Measurements from ENCODE around the gene GNB1. TPM values are rescaled to one million over a fixed set of nuclear protein-coding genes. Genes with fewer than 3 reads are reported as not detected.
"Not testable (repeated sequence)": the region's sequence is repeated elsewhere in the genome, so short reads cannot be mapped to it uniquely, and the experiment has no call there.

Gene GNB1
- total RNA-seq, 4 donors from 2014 or later: 54.3 to 102 (median 74.7) TPM

GRCh38 chr1:1869469-1869868, 21.4 kb downstream of the GNB1 start:
- peaks cover 0 to 21% (median 6%) of the 10 kb centered on the region in 3 donors for H3K36me3 ChIP-seq
- H3K9me3 ChIP-seq: no peaks in the 10 kb centered on the region
- no peak overlapping the region for H3K4me3 ChIP-seq
- no peak overlapping the region for H3K27ac ChIP-seq
- H3K4me1 ChIP-seq: peaks cover 12 to 71% (median 26%) of the 10 kb centered on the region in 3 donors
- no peak for DNase-seq
- intact Hi-C loops (cut with DNase I): no loop called here
- TF ChIP-seq CTCF (IDR thresholded peaks at IDR 0.05) (no peak), POLR2A (IDR thresholded peaks at IDR 0.05) (no peak)
- WGBS, 2 donors: 61 to 71% methylated on average over 4 of the region's 4 CpGs
- no peaks in the 10 kb centered on the region for H3K27me3 ChIP-seq

GRCh38 chr1:1867164-1867563, 23.7 kb downstream of the GNB1 start:
- no peak overlapping the region for H3K27ac ChIP-seq
- no peak for DNase-seq
- no peak overlapping the region for H3K4me3 ChIP-seq
- H3K4me1 ChIP-seq: peaks cover 0 to 71% (median 19%) of the 10 kb centered on the region in 3 donors
- 87 to 90% methylated on average over 3 of the region's 3 CpGs for WGBS, 2 donors
- H3K27me3 ChIP-seq: no peaks in the 10 kb centered on the region
- H3K9me3 ChIP-seq: no peaks in the 10 kb centered on the region
- no peaks in the 10 kb centered on the region for H3K36me3 ChIP-seq
- intact Hi-C loops (cut with DNase I): no loop called here
- TF ChIP-seq POLR2A (IDR thresholded peaks at IDR 0.05): no peak
- TF ChIP-seq CTCF (IDR thresholded peaks at IDR 0.05): no peak

- Histone ChIP-seq H3K4me3 (no peak overlapping the region), H3K9me3 (no peaks in the 10 kb centered on the region), H3K4me1 (peaks cover 23 to 81% (median 40%) of the 10 kb centered on the region in 3 donors), H3K36me3 (no peaks in the 10 kb centered on the region), H3K27ac (peak overlapping the region in 1 of 4 donors; percentile 11), H3K27me3 (no peaks in the 10 kb centered on the region)
- TF ChIP-seq CTCF (IDR thresholded peaks at IDR 0.05) (no peak), POLR2A (IDR thresholded peaks at IDR 0.05) (no peak)
- 55 to 61% methylated on average over 5 of the region's 6 CpGs for WGBS, 2 donors
- DNase-seq: no peak
- intact Hi-C loops (cut with DNase I): no loop called here
These were observed 27.9 kb downstream of the GNB1 start for GRCh38 chr1:1862905-1863547.

GRCh38 chr1:1861761-1862310, 29.1 kb downstream of the GNB1 start:
- DNase-seq; intact Hi-C loops (cut with DNase I); H3K27me3 ChIP-seq; H3K9me3 ChIP-seq; H3K36me3 ChIP-seq; H3K27ac ChIP-seq; H3K4me3 ChIP-seq: not testable (repeated sequence)
- peaks cover 25 to 86% (median 51%) of the 10 kb centered on the region in 3 donors for H3K4me1 ChIP-seq
- WGBS, 2 donors: 93 to 96% methylated on average over 4 to 9 of the region's 13 CpGs

- DNase-seq: no peak
- H3K27me3 ChIP-seq: no peaks in the 10 kb centered on the region
- no peak overlapping the region for H3K4me3 ChIP-seq
- H3K9me3 ChIP-seq: no peaks in the 10 kb centered on the region
- no peak for TF ChIP-seq POLR2A (IDR thresholded peaks at IDR 0.05)
- no peak for TF ChIP-seq CTCF (IDR thresholded peaks at IDR 0.05)
- intact Hi-C loops (cut with DNase I): no loop called here
- 71 to 81% methylated on average over 1 of the region's 1 CpG for WGBS, 2 donors
- no peaks in the 10 kb centered on the region for H3K36me3 ChIP-seq
- H3K4me1 ChIP-seq: peaks cover 25 to 91% (median 51%) of the 10 kb centered on the region in 3 donors
- no peak overlapping the region for H3K27ac ChIP-seq
These were observed 29.6 kb downstream of the GNB1 start for GRCh38 chr1:1861339-1861730.

GRCh38 chr1:1859970-1860697, 30.8 kb downstream of the GNB1 start:
- H3K4me3 ChIP-seq; intact Hi-C loops (cut with DNase I); H3K9me3 ChIP-seq; DNase-seq; H3K36me3 ChIP-seq; H3K27me3 ChIP-seq: not testable (repeated sequence)
- peaks cover 25 to 97% (median 51%) of the 10 kb centered on the region in 3 donors for H3K4me1 ChIP-seq
- 78 to 79% methylated on average over 8 of the region's 8 CpGs for WGBS, 2 donors
- peak overlapping the region in 3 of 4 donors; percentile 76 to 82 (median 80) for H3K27ac ChIP-seq
